PFSK-1 (cell line): ENCODE data around the gene RRP8.

Experiments
- POLR2AphosphoS5 ChIP-seq: IDR thresholded peaks from 2 replicates; pipeline ENCODE4 v1.6.1; 2012; ENCODE audit warnings: low read depth, mild to moderate bottlenecking, control low read depth, low read length, moderate library complexity
- TAF1 ChIP-seq: IDR thresholded peaks from 2 replicates; pipeline ENCODE4 v1.6.1; 2012; ENCODE audit warnings: low read length, control low read depth, borderline replicate concordance; ENCODE audit not compliant: insufficient read depth

GRCh38 chr11:6579681-6580080, 23.7 kb downstream of the RRP8 start:
- TF ChIP-seq POLR2AphosphoS5, result no peak
- no peak for TF ChIP-seq TAF1
